ENCODE measurements around the gene VWA7.

DNA sequence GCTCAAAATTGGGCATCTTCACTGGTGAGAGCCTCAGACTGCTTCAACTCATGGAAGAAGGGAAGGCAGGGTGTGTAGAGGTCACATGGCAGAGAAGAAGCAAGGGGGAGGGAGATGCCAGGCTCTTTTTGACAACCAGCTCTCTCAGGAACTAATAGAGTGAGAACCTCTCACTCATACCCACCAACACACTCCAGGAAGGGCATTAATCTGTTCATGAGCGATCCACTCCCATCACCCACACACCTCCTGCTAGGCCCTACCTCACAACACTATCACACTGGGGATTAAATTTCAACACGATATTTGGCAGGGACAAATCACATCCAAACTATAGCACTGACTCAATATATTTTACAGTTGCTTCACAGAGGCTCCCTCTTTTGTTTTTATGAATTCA, 35.3 kb downstream of the VWA7 start:
- TF ChIP-seq, protein P1, sequence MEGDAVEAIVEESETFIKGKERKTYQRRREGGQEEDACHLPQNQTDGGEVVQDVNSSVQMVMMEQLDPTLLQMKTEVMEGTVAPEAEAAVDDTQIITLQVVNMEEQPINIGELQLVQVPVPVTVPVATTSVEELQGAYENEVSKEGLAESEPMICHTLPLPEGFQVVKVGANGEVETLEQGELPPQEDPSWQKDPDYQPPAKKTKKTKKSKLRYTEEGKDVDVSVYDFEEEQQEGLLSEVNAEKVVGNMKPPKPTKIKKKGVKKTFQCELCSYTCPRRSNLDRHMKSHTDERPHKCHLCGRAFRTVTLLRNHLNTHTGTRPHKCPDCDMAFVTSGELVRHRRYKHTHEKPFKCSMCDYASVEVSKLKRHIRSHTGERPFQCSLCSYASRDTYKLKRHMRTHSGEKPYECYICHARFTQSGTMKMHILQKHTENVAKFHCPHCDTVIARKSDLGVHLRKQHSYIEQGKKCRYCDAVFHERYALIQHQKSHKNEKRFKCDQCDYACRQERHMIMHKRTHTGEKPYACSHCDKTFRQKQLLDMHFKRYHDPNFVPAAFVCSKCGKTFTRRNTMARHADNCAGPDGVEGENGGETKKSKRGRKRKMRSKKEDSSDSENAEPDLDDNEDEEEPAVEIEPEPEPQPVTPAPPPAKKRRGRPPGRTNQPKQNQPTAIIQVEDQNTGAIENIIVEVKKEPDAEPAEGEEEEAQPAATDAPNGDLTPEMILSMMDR (IDR thresholded peaks at IDR 0.05 in 8 of 11, conservative IDR thresholded peaks at IDR 0.05 in 3 of 11) = no peak
- no peak for TF ChIP-seq POLR2A (IDR thresholded peaks at IDR 0.05)

All from spleen (tissue), 7 donors.